Measurements from ENCODE around the gene ELK3.
A peak's percentile ranks its signal among the peaks of the same experiment; 100 is the strongest.

Gene ELK3

GRCh38 chr12:96213869-96214268, 19.7 kb downstream of the ELK3 start:
- no peak for DNase-seq

- no peak for DNase-seq
Observed at GRCh38 chr12:96215919-96216273, 21.7 kb downstream of the ELK3 start.

GRCh38 chr12:96218989-96219678, 25.0 kb downstream of the ELK3 start:
- DNase-seq = no peak

- no peak for DNase-seq
Observed at GRCh38 chr12:96219700-96220206, 25.6 kb downstream of the ELK3 start.

GRCh38 chr12:96220902-96221301, 26.7 kb downstream of the ELK3 start:
- no peak for DNase-seq

- DNase-seq = no peak
Observed at GRCh38 chr12:96221391-96221790, 27.2 kb downstream of the ELK3 start.

- DNase-seq = no peak
Observed at GRCh38 chr12:96223411-96224218, 29.4 kb downstream of the ELK3 start.

- no peak for DNase-seq
Observed at GRCh38 chr12:96224219-96224615, 30.0 kb downstream of the ELK3 start.

GRCh38 chr12:96225044-96225855, 31.1 kb downstream of the ELK3 start:
- DNase-seq = no peak

GRCh38 chr12:96225994-96226399, 31.8 kb downstream of the ELK3 start:
- DNase-seq = no peak

GRCh38 chr12:96226401-96226800, 32.2 kb downstream of the ELK3 start:
- DNase-seq = no peak

- no peak for DNase-seq
Observed at GRCh38 chr12:96226801-96227348, 32.7 kb downstream of the ELK3 start.

- DNase-seq = peak in 1 of 5 experiments; percentile 58
Observed at GRCh38 chr12:96227365-96228106, 33.4 kb downstream of the ELK3 start.

- no peak for DNase-seq
Observed at GRCh38 chr12:96228566-96229248, 34.5 kb downstream of the ELK3 start.

- DNase-seq = no peak
Observed at GRCh38 chr12:96230646-96231045, 36.5 kb downstream of the ELK3 start.

GRCh38 chr12:96233168-96233567, 39.0 kb downstream of the ELK3 start:
- no peak for DNase-seq

GRCh38 chr12:96233939-96234461, 39.8 kb downstream of the ELK3 start:
- DNase-seq = no peak

GRCh38 chr12:96234591-96235483, 40.7 kb downstream of the ELK3 start:
- DNase-seq = no peak

- no peak for DNase-seq
Observed at GRCh38 chr12:96235484-96235826, 41.3 kb downstream of the ELK3 start.

- peak in 3 of 5 experiments; percentile 13 to 41 (median 32) for DNase-seq
Observed at GRCh38 chr12:96236221-96236822, 42.1 kb downstream of the ELK3 start.

All from T-helper 2 cell (primary cell).